ENCODE results near the gene ZC3HAV1. TPM values are rescaled to one million over a fixed set of nuclear protein-coding genes. Genes with fewer than 3 reads are reported as not detected.
A peak's percentile ranks its signal among the peaks of the same experiment; 100 is the strongest.
"Not testable (repeated sequence)": the region's sequence is repeated elsewhere in the genome, so short reads cannot be mapped to it uniquely, and the experiment has no call there.

The ZC3HAV1 gene
- total RNA-seq, 3 donors from 2014 or later, result 36.5 to 38.9 (median 38.4) TPM

DNA sequence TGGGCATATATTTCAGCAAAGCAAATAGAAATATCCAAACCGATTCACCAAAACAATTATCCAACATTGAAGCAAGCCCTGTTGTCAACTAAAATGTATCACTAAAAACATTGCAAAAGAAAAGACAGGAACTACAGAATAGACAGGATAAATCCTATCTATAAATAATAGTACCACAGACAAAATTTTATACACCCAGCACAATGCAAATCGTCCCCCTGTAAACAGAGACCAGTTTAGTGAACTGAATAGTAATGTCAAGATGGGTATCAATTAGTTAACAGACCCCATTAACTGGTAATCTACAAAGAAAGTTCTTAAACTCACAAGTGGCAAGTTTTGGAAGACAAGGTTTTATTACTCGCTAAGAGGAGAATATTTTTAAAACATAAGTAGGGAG is 4.0 kb downstream of the ZC3HAV1 start:
- ATAC-seq, result no peak
- peaks cover 9% of the 10 kb centered on the region for H3K4me1 ChIP-seq (ENCODE audit: low read depth)
- H3K36me3 ChIP-seq (ENCODE audit: low read depth), result no peaks in the 10 kb centered on the region
- intact Hi-C loops (cut with DNase I, micrococcal nuclease), result no loop called here
- no peak overlapping the region for H3K4me3 ChIP-seq
- DNase-seq, result no peak
- TF ChIP-seq, protein P1, sequence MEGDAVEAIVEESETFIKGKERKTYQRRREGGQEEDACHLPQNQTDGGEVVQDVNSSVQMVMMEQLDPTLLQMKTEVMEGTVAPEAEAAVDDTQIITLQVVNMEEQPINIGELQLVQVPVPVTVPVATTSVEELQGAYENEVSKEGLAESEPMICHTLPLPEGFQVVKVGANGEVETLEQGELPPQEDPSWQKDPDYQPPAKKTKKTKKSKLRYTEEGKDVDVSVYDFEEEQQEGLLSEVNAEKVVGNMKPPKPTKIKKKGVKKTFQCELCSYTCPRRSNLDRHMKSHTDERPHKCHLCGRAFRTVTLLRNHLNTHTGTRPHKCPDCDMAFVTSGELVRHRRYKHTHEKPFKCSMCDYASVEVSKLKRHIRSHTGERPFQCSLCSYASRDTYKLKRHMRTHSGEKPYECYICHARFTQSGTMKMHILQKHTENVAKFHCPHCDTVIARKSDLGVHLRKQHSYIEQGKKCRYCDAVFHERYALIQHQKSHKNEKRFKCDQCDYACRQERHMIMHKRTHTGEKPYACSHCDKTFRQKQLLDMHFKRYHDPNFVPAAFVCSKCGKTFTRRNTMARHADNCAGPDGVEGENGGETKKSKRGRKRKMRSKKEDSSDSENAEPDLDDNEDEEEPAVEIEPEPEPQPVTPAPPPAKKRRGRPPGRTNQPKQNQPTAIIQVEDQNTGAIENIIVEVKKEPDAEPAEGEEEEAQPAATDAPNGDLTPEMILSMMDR (IDR thresholded peaks at IDR 0.05), result no peak
- no peaks in the 10 kb centered on the region for H3K9me3 ChIP-seq

DNA sequence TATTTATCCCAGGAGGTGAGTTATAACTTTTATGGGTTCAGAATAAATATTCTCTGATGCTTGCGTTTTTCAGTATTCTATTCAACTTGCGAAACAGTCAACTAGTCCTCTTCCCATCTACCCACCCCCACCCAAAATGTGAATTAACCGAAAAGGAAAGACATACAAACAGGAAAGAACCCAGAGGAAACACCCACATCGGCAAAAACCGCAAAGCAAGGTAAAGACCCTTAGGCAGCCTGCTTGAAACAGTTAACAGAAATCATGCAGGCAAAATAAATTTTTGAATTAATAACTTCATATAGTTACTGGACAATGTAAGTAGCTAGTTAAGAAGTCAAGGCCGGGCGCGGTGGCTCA is 5.4 kb downstream of the ZC3HAV1 start:
- Histone ChIP-seq H3K9me3 (no peaks in the 10 kb centered on the region), H3K4me3 (no peak overlapping the region), H3K36me3 (ENCODE audit: low read depth) (no peaks in the 10 kb centered on the region), H3K4me1 (ENCODE audit: low read depth) (peaks cover 6% of the 10 kb centered on the region)
- intact Hi-C loops (cut with DNase I, micrococcal nuclease), result no loop called here
- ATAC-seq (no peak), DNase-seq (no peak)
- TF ChIP-seq, protein P1 (IDR thresholded peaks at IDR 0.05), result no peak

DNA sequence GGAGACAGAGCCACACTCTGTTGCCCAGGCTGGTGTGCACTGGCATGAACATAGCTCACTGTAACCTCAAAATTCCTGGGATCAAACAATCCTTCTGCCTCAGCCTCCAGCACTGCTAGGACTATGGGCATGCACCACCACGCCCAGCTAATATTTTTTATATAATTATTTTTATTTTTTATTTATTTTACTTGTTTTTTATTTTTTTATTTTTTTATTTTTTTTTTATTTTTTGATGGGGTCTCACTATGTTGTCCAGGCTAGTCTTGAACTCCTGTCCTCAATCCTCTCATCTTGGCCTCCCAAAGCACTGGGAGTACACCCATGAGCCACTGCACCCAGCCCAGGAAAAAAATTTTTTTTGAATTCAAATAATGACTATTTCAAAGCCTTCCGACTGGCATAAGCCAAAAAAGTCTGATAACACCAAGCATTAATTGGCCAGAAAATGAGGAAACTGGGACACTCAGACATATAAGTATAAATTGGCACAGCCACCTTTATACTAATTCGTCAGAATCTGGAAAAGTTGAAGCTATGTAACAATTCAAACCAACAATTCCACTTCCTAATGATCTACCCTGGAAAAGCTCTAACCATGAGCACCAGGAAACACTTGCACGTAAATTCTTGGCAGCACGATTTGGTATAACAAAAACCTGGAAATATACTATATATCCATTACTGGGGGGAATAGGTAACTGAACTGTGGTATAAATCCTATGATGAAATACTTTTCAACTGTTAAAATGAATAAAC is 6.3 kb downstream of the ZC3HAV1 start:
- TF ChIP-seq, protein P1 (IDR thresholded peaks at IDR 0.05), result no peak
- Histone ChIP-seq H3K9me3 (no peaks in the 10 kb centered on the region), H3K4me1 (ENCODE audit: low read depth) (peaks cover 6% of the 10 kb centered on the region), H3K4me3 (no peak overlapping the region), H3K36me3 (ENCODE audit: low read depth) (no peaks in the 10 kb centered on the region)
- no peak for DNase-seq
- ATAC-seq, result no peak
- intact Hi-C loops (cut with DNase I, micrococcal nuclease), result no loop called here

DNA sequence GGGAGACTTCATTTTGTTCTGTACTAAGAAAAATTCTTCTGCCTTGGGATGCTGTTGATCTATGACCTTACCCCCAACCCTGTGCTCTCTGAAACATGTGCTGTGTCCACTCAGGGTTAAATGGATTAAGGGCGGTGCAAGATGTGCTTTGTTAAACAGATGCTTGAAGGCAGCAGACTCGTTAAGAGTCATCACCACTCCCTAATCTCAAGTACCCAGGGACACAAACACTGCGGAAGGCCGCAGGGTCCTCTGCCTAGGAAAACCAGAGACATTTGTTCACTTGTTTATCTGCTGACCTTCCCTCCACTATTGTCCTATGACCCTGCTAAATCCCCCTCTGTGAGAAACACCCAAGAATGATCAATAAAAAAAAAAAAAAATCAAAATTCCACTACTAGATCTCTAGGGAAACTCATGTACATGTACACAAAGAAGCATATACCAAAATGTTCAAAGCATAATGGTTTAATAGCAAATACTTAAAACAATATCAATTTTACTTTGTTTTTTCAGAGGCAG is 7.8 kb downstream of the ZC3HAV1 start:
- H3K9me3 ChIP-seq; ATAC-seq; H3K36me3 ChIP-seq (ENCODE audit: low read depth); H3K4me1 ChIP-seq (ENCODE audit: low read depth); intact Hi-C loops (cut with DNase I, micrococcal nuclease); H3K4me3 ChIP-seq; DNase-seq: not testable (repeated sequence)

DNA sequence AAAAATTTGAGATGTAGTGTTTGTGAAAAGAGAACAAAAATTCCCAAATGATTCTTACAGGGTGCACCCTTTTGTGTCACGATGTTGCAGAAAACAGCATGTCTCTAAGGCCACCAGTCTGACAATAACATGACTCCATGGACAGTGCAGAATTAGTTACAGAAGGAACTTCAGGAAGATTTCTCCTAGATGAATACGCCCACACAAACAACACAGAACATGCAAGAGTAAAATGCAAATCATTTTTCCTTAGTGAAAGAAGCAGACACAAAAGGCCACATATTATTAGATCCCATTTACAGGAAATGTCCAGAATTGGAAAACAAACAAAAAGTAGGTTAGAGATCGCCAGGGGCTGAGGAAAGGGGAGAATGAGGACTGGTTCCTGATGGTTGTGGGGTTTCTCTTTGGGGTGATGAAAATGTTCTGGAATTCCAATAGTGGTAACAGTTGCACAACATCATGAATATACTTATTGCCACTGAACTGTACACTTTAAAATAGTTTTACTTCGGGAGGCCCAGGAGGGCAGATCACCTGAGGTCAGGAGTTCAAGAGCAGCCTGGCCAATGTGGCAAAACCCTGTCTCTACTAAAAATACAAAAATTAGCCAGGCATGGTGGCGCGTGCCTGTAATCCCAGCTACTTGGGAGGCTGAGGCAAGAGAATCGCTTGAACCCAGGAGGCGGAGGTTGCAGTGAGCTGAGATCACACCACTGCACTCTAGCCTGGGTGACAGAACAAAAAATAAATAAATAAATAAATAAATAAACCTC is 10.2 kb downstream of the ZC3HAV1 start:
- TF ChIP-seq, protein P1 (IDR thresholded peaks at IDR 0.05), result no peak
- intact Hi-C loops (cut with DNase I, micrococcal nuclease), result no loop called here
- no peak for ATAC-seq

DNA sequence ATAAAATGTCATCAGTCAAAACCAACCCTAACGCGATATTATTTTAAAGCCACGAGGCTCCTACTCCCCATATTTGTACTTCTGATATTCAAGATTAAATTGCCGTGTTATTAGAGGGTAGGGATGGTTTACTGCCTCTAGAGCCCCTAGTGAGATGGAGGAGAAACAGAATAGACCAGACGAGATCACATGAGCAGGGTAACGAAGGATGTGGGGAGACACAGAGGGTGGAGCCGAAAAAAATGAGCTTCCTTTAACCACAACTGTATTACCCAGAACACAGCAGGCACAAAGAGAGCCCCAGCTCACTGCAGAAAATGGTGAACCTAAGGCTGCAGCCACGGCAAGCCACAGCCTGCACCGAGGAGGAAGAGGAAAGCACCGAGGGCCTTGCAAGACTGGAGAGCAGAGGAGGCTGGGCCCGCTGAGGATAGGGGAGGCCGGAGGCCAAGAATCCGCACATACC is 14.3 kb downstream of the ZC3HAV1 start:
- TF ChIP-seq, protein P1 (IDR thresholded peaks at IDR 0.05), result no peak

More for the DNA sequence above, 10.2 kb downstream of the ZC3HAV1 start:
- Histone ChIP-seq H3K36me3 (ENCODE audit: low read depth) (no peaks in the 10 kb centered on the region), H3K9me3 (no peaks in the 10 kb centered on the region), H3K4me3 (no peak overlapping the region), H3K4me1 (ENCODE audit: low read depth) (no peaks in the 10 kb centered on the region)
- no peak for DNase-seq

More for the DNA sequence above, 14.3 kb downstream of the ZC3HAV1 start:
- intact Hi-C loops (cut with DNase I, micrococcal nuclease), result no loop called here
- no peaks in the 10 kb centered on the region for H3K4me1 ChIP-seq (ENCODE audit: low read depth)
- ATAC-seq (peak; percentile 93), DNase-seq (peak; percentile 49 to 77 (median 55))
- H3K9me3 ChIP-seq, result no peaks in the 10 kb centered on the region
- H3K4me3 ChIP-seq, result no peak overlapping the region
- no peaks in the 10 kb centered on the region for H3K36me3 ChIP-seq (ENCODE audit: low read depth)

All from mucosa of descending colon (tissue), 3 donors.